K562 (cell line): ENCODE results near the gene INSL4. TPM values are rescaled to one million over a fixed set of nuclear protein-coding genes. Genes with fewer than 3 reads are reported as not detected.

Source experiments
- ATAC-seq: fragments of 200-7000 bp; cut with Tn5 transposase; 3 replicates; pipeline ENCODE4 v1.9.1; 2020; ENCODE audit warnings: moderate library complexity
- BruUV-seq: library from RNA; stranded (reverse); fragments of 400-500 nt; replicated peaks from 2 replicates; lab custom pipeline; 2021; lab: Mats Ljungman, UMichigan
- CTCF ChIA-PET: fragments of 300-600 bp; formaldehyde crosslinking; extraction: SDS; loops from one replicate; lab custom pipeline; 2021; ENCODE audit warnings: low intra/inter-chr PET ratio; lab: Yijun Ruan, JAX
- POLR2A ChIA-PET: fragments of 300-600, 350-650 bp; sonication (Branson Sonifier 250); formaldehyde crosslinking; extraction: SDS; loops from one replicate; lab custom pipeline; 2021; ENCODE audit warnings: antibody characterized with exemption, inconsistent platforms; lab: Yijun Ruan, JAX
- DNase-seq, 4 experiments: peaks; one replicate each; pipeline versions ENCODE4 v3.0.0 to v3.0.0-alpha.2; 2011 to 2018; ENCODE audit warnings: low spot score in 3 of 4, mixed read lengths in 3 of 4; ENCODE audit errors: extremely low read depth in 1 of 4
- FAIRE-seq: peaks from 2 replicates; lab custom pipeline; 2011; peaks lifted over from hg19 to GRCh38; lab: Jason Lieb, UNC
- H2AFZ ChIP-seq: 2 replicates; pipeline ENCODE4 v1.6.0; 2011; ENCODE audit warnings: low read depth, low read length, control low read depth, inconsistent platforms
- H3K27ac ChIP-seq: fragments of 200-600 bp; 3 replicates; pipeline ENCODE4 v1.8.0; 2011; ENCODE audit warnings: low read depth, mild to moderate bottlenecking, control low read depth, inconsistent platforms, low read length, moderate library complexity, mixed read lengths; ENCODE audit errors: extremely low read depth
- H3K27me3 ChIP-seq, 2 experiments: fragments of 300-600 bp in 1 of 2; 2 replicates in 1 of 2; 3 replicates in 1 of 2; pipeline versions ENCODE4 v1.6.0 to v1.8.0; 2011; ENCODE audit warnings: inconsistent platforms in 2 of 2, low read length in 2 of 2, mild to moderate bottlenecking in 1 of 2, mixed read lengths in 1 of 2, moderate library complexity in 1 of 2; ENCODE audit not compliant: control insufficient read depth in 2 of 2, insufficient read depth in 2 of 2
- H3K36me3 ChIP-seq: fragments of 300-600 bp; 3 replicates; pipeline ENCODE4 v1.8.0; 2011; ENCODE audit warnings: mild to moderate bottlenecking, low read length, inconsistent platforms; ENCODE audit not compliant: control insufficient read depth, insufficient read depth
- H3K4me1 ChIP-seq, 2 experiments: fragments of 200-600 bp in 1 of 2; replicated peaks in 1 of 2; 2 replicates in 1 of 2; 3 replicates in 1 of 2; pipeline versions ENCODE4 v1.5.1 to v1.8.0; 2011; ENCODE audit warnings: inconsistent platforms in 2 of 2, low read length in 2 of 2, mild to moderate bottlenecking in 1 of 2, mixed read lengths in 1 of 2, moderate library complexity in 1 of 2; ENCODE audit not compliant: control insufficient read depth in 2 of 2, insufficient read depth in 2 of 2
- H3K4me2 ChIP-seq: 2 replicates; pipeline ENCODE4 v1.6.1; 2011; ENCODE audit warnings: low read length, control low read depth, inconsistent platforms, mixed read lengths; ENCODE audit not compliant: insufficient read depth
- H3K4me3 ChIP-seq: fragments of 200-600 bp; sonication (generic), shearing (Covaris generic); 2 replicates; pipeline ENCODE4 v1.5.1; 2016; ENCODE audit warnings: control low read depth, inconsistent platforms
- H3K79me2 ChIP-seq: fragments of 200-600 bp; 3 replicates; pipeline ENCODE4 v1.8.0; 2011; ENCODE audit warnings: low read length, inconsistent platforms; ENCODE audit not compliant: control insufficient read depth, insufficient read depth
- H3K9ac ChIP-seq, 2 experiments: 2 replicates each; pipeline versions ENCODE4 v1.6.0 to v1.6.1; 2011; ENCODE audit warnings: low read depth in 2 of 2, low read length in 2 of 2, control low read depth in 1 of 2, inconsistent platforms in 1 of 2, mild to moderate bottlenecking in 1 of 2, mixed read lengths in 1 of 2; ENCODE audit not compliant: insufficient read depth in 1 of 2
- H3K9me1 ChIP-seq: one replicate; pipeline ENCODE4 v1.6.0; 2011; ENCODE audit warnings: inconsistent platforms, mild to moderate bottlenecking, low read length, moderate library complexity; ENCODE audit not compliant: control insufficient read depth, insufficient read depth
- H3K9me3 ChIP-seq: replicated peaks from 2 replicates; pipeline ENCODE4 v1.5.1; 2011; ENCODE audit warnings: low read depth, low read length, inconsistent platforms; ENCODE audit not compliant: control insufficient read depth, insufficient read depth
- H4K20me1 ChIP-seq: replicated peaks from 2 replicates; pipeline ENCODE4 v1.6.1; 2011; ENCODE audit warnings: low read length, inconsistent platforms, mixed read lengths; ENCODE audit not compliant: control insufficient read depth, insufficient read depth
- FOXK2 ChIP-seq, 2 experiments: fragments of 450-650 bp; IDR thresholded peaks in 1 of 2; conservative IDR thresholded peaks in 1 of 2; 2 replicates each; pipeline ENCODE4 v1.6.1; 2016; ENCODE audit warnings: low read depth in 2 of 2, mild to moderate bottlenecking in 1 of 2
- FOXP1 ChIP-seq: sonication (generic); formaldehyde crosslinking; IDR thresholded peaks from 2 replicates; pipeline ENCODE4 v1.8.0; 2022; ENCODE audit warnings: mild to moderate bottlenecking, missing genetic modification reagents
- SMAD4 ChIP-seq: fragments of 250-450 bp; sonication (Bioruptor Pico); conservative IDR thresholded peaks from 2 replicates; pipeline ENCODE4 v1.8.0; 2021; ENCODE audit warnings: inconsistent platforms, mild to moderate bottlenecking, moderate library complexity
- SMC3 ChIP-seq: conservative IDR thresholded peaks from 2 replicates; pipeline ENCODE4 v1.6.1; 2011; ENCODE audit warnings: low read depth, low read length, improper control_type of control experiment; ENCODE audit not compliant: insufficient read depth
- ZBTB9 ChIP-seq: fragments of 450-650 bp; formaldehyde crosslinking; IDR thresholded peaks from 2 replicates; pipeline ENCODE4 v1.4.0; 2020; ENCODE audit warnings: mild to moderate bottlenecking, moderate library complexity
- ZNF280B ChIP-seq: fragments of 250-450 bp; sonication (Bioruptor Pico); IDR thresholded peaks from 2 replicates; pipeline ENCODE4 v1.5.1; 2021; ENCODE audit warnings: mild to moderate bottlenecking
- ZNF316 ChIP-seq: fragments of 450-650 bp; IDR thresholded peaks from 2 replicates; pipeline ENCODE4 v1.6.1; 2016
- WGBS: fragments of 100-300 bp; shearing (Covaris generic); methylation state at CpG from one replicate; pipeline ENCODE4 v1.1.6; 2016; ENCODE audit warnings: low coverage, mixed read lengths; ENCODE audit not compliant: insufficient coverage; ENCODE audit errors: missing lambda C conversion rate; 5-methylcytosine and 5-hydroxymethylcytosine counted together
- in situ Hi-C: fragments of 300-500 bp; cut with MboI; formaldehyde crosslinking; loops from 4 replicates; pipeline ENCODE4 v1.15.0; 2018; ENCODE audit warnings: inconsistent platforms, mixed read lengths
- intact Hi-C: fragments of 100-400 bp; cut with micrococcal nuclease; formaldehyde crosslinking; loops from 2 replicates; pipeline ENCODE4 v1.14.2; 2022
- polyA plus RNA-seq, 8 experiments: library from polyadenylated mRNA; depleted of rRNA in 4 of 8; stranded (reverse) in 5 of 8; unstranded in 3 of 8; fragments of >200 nt; fragmentation: Nextera tagmentation in 2 of 8; fragmentation: Illumina TruSeq in 1 of 8; extraction: Ambion mirVana in 2 of 8; extraction: Trizol in 1 of 8; gene quantifications; 2 replicates each; pipeline versions ENCODE4 v1.2.1 to v1.2.3, GENCODE V29; 2011 to 2014; ENCODE audit warnings: inconsistent platforms in 1 of 8, missing spikeins in 1 of 8
- total RNA-seq, 7 experiments: library from RNA; depleted of rRNA in 6 of 7; stranded (reverse); fragments of >200 nt in 6 of 7; fragmentation: Illumina TruSeq in 2 of 7; extraction: Trizol in 2 of 7; gene quantifications; 2 replicates each; pipeline versions ENCODE4 v1.2.1 to v1.2.3, GENCODE V29; 2011 to 2021; ENCODE audit warnings: low replicate concordance in 1 of 7
- TF ChIP-seq, protein P1 (sequence below): fragments of 450-650 bp; formaldehyde crosslinking; IDR thresholded peaks from 2 replicates; pipeline ENCODE4 v1.4.0; 2020; ENCODE audit warnings: mild to moderate bottlenecking, moderate library complexity

Gene INSL4
- total and polyA plus RNA-seq, 9 of the 15 experiments (the other 6 are each of a cell fraction or from before 2014, with no cell fraction given), result not detected

GRCh38 chr9:5186416-5187169 lies 44.6 kb upstream of the INSL4 start (continued):
- TF ChIP-seq, protein P1, sequence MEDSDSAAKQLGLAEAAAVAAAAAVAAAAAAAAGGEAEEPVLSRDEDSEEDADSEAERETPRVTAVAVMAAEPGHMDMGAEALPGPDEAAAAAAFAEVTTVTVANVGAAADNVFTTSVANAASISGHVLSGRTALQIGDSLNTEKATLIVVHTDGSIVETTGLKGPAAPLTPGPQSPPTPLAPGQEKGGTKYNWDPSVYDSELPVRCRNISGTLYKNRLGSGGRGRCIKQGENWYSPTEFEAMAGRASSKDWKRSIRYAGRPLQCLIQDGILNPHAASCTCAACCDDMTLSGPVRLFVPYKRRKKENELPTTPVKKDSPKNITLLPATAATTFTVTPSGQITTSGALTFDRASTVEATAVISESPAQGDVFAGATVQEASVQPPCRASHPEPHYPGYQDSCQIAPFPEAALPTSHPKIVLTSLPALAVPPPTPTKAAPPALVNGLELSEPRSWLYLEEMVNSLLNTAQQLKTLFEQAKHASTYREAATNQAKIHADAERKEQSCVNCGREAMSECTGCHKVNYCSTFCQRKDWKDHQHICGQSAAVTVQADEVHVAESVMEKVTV (CRISPR knock-in tag), result peak; percentile 53
- TF ChIP-seq ZNF316, result no peak
- TF ChIP-seq, all 486 proteins: peak for 8

- Histone ChIP-seq H3K9ac (no peak overlapping the region), H2AFZ (no peak overlapping the region), H3K4me1 (peaks cover 0 to 11% of the 10 kb centered on the region in 2 experiments; a peak in 2 of 5 replicates), H4K20me1 (no peaks in the 10 kb centered on the region), H3K4me3 (no peak overlapping the region), H3K27ac (no peak overlapping the region), H3K4me2 (no peak overlapping the region), H3K9me1 (no peaks in the 10 kb centered on the region), H3K79me2 (no peaks in the 10 kb centered on the region), H3K36me3 (no peaks in the 10 kb centered on the region), H3K9me3 (no peaks in the 10 kb centered on the region), H3K27me3 (no peaks in the 10 kb centered on the region)
- BruUV-seq, result no TSS peak
- in situ Hi-C loops, result loop anchor here (25.0 kb wide), 1 partner anchor 399 kb away; no protein-coding TSS in a partner anchor
- ATAC-seq (no peak), DNase-seq (no peak), FAIRE-seq (no peak)
- intact Hi-C loops, result loop anchor here (5.0 to 10.0 kb wide), 3 partner anchors 239 to 434 kb away; no protein-coding TSS in a partner anchor
- ChIA-PET CTCF (no interaction called here), POLR2A (interaction anchor here (0.6 to 0.7 kb wide), 3 partner anchors 163 to 706 kb away, joined by 3 to 4 read pairs (median 4); no protein-coding TSS in a partner anchor)
- TF ChIP-seq FOXK2 (conservative IDR thresholded peaks at IDR 0.05 in 1 of 2, IDR thresholded peaks at IDR 0.05 in 1 of 2; ENCODE audit: low read depth in 2 of 2), result no peak
- no peak for TF ChIP-seq SMAD4 (CRISPR knock-in tag)
- TF ChIP-seq ZBTB9 (CRISPR knock-in tag), result no peak
- TF ChIP-seq FOXP1 (CRISPR knock-in tag), result no peak
- no peak for TF ChIP-seq ZNF280B (CRISPR knock-in tag)
- no peak for TF ChIP-seq SMC3
- 2% methylated on average over 6 of the region's 10 CpGs for WGBS
Measured at GRCh38 chr9:5188060-5188984, 42.9 kb upstream of the INSL4 start.
